ENCODE data around the gene GINS3. TPM values are rescaled to one million over a fixed set of nuclear protein-coding genes. Genes with fewer than 3 reads are reported as not detected.

Gene GINS3
- total RNA-seq, 3 donors from 2014 or later: 2.6 to 5.2 (median 4.0) TPM

GRCh38 chr16:58449768-58450167 lies 57.5 kb downstream of the GINS3 start:
- H3K36me3 ChIP-seq (ENCODE audit: low read depth): no peaks in the 10 kb centered on the region
- no peak for ATAC-seq

GRCh38 chr16:58450590-58450989 lies 58.3 kb downstream of the GINS3 start:
- no peak for ATAC-seq
- DNase-seq: no peak
- no peaks in the 10 kb centered on the region for H3K4me1 ChIP-seq (ENCODE audit: low read depth)
- intact Hi-C loops (cut with DNase I, micrococcal nuclease): no loop called here
- no peak overlapping the region for H3K4me3 ChIP-seq
- TF ChIP-seq CTCF (IDR thresholded peaks at IDR 0.05): no peak
- no peaks in the 10 kb centered on the region for H3K36me3 ChIP-seq (ENCODE audit: low read depth)
- no peaks in the 10 kb centered on the region for H3K9me3 ChIP-seq

More at GRCh38 chr16:58449768-58450167, 57.5 kb downstream of the GINS3 start:
- no peak for DNase-seq
- Histone ChIP-seq H3K4me3 (no peak overlapping the region), H3K4me1 (ENCODE audit: low read depth) (no peaks in the 10 kb centered on the region), H3K9me3 (no peaks in the 10 kb centered on the region)
- TF ChIP-seq CTCF (IDR thresholded peaks at IDR 0.05): no peak
- intact Hi-C loops (cut with DNase I, micrococcal nuclease): no loop called here

GRCh38 chr16:58451265-58451689 lies 59.0 kb downstream of the GINS3 start:
- H3K9me3 ChIP-seq: no peaks in the 10 kb centered on the region
- DNase-seq (no peak), ATAC-seq (no peak)
- no peaks in the 10 kb centered on the region for H3K4me1 ChIP-seq (ENCODE audit: low read depth)
- H3K36me3 ChIP-seq (ENCODE audit: low read depth): no peaks in the 10 kb centered on the region
- intact Hi-C loops (cut with DNase I, micrococcal nuclease): no loop called here
- H3K4me3 ChIP-seq: no peak overlapping the region
- TF ChIP-seq CTCF (IDR thresholded peaks at IDR 0.05): no peak

- no peaks in the 10 kb centered on the region for H3K36me3 ChIP-seq (ENCODE audit: low read depth)
- ATAC-seq (no peak), DNase-seq (no peak)
- no peaks in the 10 kb centered on the region for H3K4me1 ChIP-seq (ENCODE audit: low read depth)
- H3K4me3 ChIP-seq: no peak overlapping the region
- no peaks in the 10 kb centered on the region for H3K9me3 ChIP-seq
- intact Hi-C loops (cut with DNase I, micrococcal nuclease): no loop called here
- TF ChIP-seq CTCF (IDR thresholded peaks at IDR 0.05): no peak
Measured at GRCh38 chr16:58451945-58452401, 59.7 kb downstream of the GINS3 start.

- Histone ChIP-seq H3K9me3 (no peaks in the 10 kb centered on the region), H3K4me1 (ENCODE audit: low read depth) (no peaks in the 10 kb centered on the region), H3K4me3 (no peak overlapping the region), H3K36me3 (ENCODE audit: low read depth) (no peaks in the 10 kb centered on the region)
- no peak for DNase-seq
- no peak for ATAC-seq
- intact Hi-C loops (cut with DNase I, micrococcal nuclease): no loop called here
- TF ChIP-seq CTCF (IDR thresholded peaks at IDR 0.05): no peak
Measured at GRCh38 chr16:58452640-58453039, 60.4 kb downstream of the GINS3 start.

GRCh38 chr16:58454178-58454577 lies 61.9 kb downstream of the GINS3 start:
- no peak overlapping the region for H3K4me3 ChIP-seq
- no peak for ATAC-seq
- DNase-seq: no peak
- H3K4me1 ChIP-seq (ENCODE audit: low read depth): no peaks in the 10 kb centered on the region
- H3K36me3 ChIP-seq (ENCODE audit: low read depth): no peaks in the 10 kb centered on the region
- intact Hi-C loops (cut with DNase I, micrococcal nuclease): no loop called here
- H3K9me3 ChIP-seq: no peaks in the 10 kb centered on the region
- no peak for TF ChIP-seq CTCF (IDR thresholded peaks at IDR 0.05)

Data from mucosa of descending colon (tissue), 3 donors.